GM23338 (cell line): ENCODE data around the gene CAMSAP2. TPM values are rescaled to one million over a fixed set of nuclear protein-coding genes. Genes with fewer than 3 reads are reported as not detected.

Source experiments
- ATAC-seq: fragments of 200-7000 bp; cut with Tn5 transposase; 3 replicates; pipeline ENCODE4 v1.9.1; 2020
- DNase-seq: peaks from one replicate; pipeline ENCODE4 v3.0.0-alpha.2; 2015; ENCODE audit warnings: low spot score
- H2AFZ ChIP-seq: fragments of 200-600 bp; sonication (generic); 2 replicates; pipeline ENCODE4 v1.8.0; 2016; ENCODE audit warnings: antibody characterized with exemption, mild to moderate bottlenecking, moderate library complexity
- H3F3A ChIP-seq: fragments of 200-600 bp; sonication (generic); replicated peaks from 2 replicates; pipeline ENCODE4 v1.8.0; 2017; ENCODE audit warnings: antibody characterized with exemption, mixed run types, low read depth
- H3K27ac ChIP-seq: fragments of 200-600 bp; sonication (generic); 2 replicates; pipeline ENCODE4 v1.6.1; 2016; ENCODE audit warnings: low read depth
- H3K27me3 ChIP-seq: fragments of 200-600 bp; sonication (generic); 2 replicates; pipeline ENCODE4 v1.8.0; 2016; ENCODE audit warnings: mild to moderate bottlenecking, mixed run types, moderate library complexity; ENCODE audit not compliant: insufficient read depth
- H3K36me3 ChIP-seq: fragments of 200-600 bp; sonication (generic); 2 replicates; pipeline ENCODE4 v1.8.0; 2016; ENCODE audit warnings: mild to moderate bottlenecking; ENCODE audit not compliant: insufficient read depth
- H3K4me1 ChIP-seq: fragments of 200-600 bp; sonication (generic); 2 replicates; pipeline ENCODE4 v1.8.0; 2016; ENCODE audit warnings: mild to moderate bottlenecking, moderate library complexity; ENCODE audit not compliant: insufficient read depth
- H3K4me2 ChIP-seq: fragments of 200-600 bp; sonication (generic); 2 replicates; pipeline ENCODE4 v1.7.1; 2017; ENCODE audit warnings: mixed run types
- H3K4me3 ChIP-seq: fragments of 200-600 bp; sonication (generic); 2 replicates; pipeline ENCODE4 v1.6.1; 2016; ENCODE audit warnings: mixed run types
- H3K79me2 ChIP-seq: fragments of 200-600 bp; sonication (generic); replicated peaks from 2 replicates; pipeline ENCODE4 v1.8.0; 2017; ENCODE audit warnings: mild to moderate bottlenecking; ENCODE audit not compliant: insufficient read depth
- H3K9me2 ChIP-seq: fragments of 200-600 bp; sonication (generic); 2 replicates; pipeline ENCODE4 v1.8.0; 2017; ENCODE audit not compliant: insufficient read depth
- H4K20me1 ChIP-seq: fragments of 200-600 bp; sonication (generic); replicated peaks from 2 replicates; pipeline ENCODE4 v1.8.0; 2017; ENCODE audit warnings: mild to moderate bottlenecking; ENCODE audit not compliant: insufficient read depth
- H3K27ac Mint-ChIP-seq: 2 replicates; pipeline ENCODE4 v1.8.0; 2020; ENCODE audit warnings: inconsistent platforms, mild to moderate bottlenecking, moderate library complexity, mixed read lengths
- H3K27me3 Mint-ChIP-seq: 3 replicates; pipeline ENCODE4 v1.8.0; 2022; ENCODE audit warnings: low read depth, mild to moderate bottlenecking, moderate library complexity, mixed read lengths, inconsistent platforms; ENCODE audit not compliant: insufficient read depth, poor library complexity
- H3K36me3 Mint-ChIP-seq: 3 replicates; pipeline ENCODE4 v1.8.0; 2021; ENCODE audit warnings: low read depth, mild to moderate bottlenecking, inconsistent platforms, moderate library complexity, mixed read lengths
- H3K4me1 Mint-ChIP-seq: 3 replicates; pipeline ENCODE4 v1.8.0; 2020; ENCODE audit warnings: mild to moderate bottlenecking, inconsistent platforms, mixed read lengths
- H3K4me3 Mint-ChIP-seq: 3 replicates; pipeline ENCODE4 v1.8.0; 2021; ENCODE audit warnings: moderate library complexity, mild to moderate bottlenecking, inconsistent platforms, mixed read lengths
- H3K9me3 Mint-ChIP-seq: 3 replicates; pipeline ENCODE4 v1.8.0; 2020; ENCODE audit warnings: moderate library complexity, mild to moderate bottlenecking, inconsistent platforms, mixed read lengths
- CREB1 ChIP-seq: fragments of 250-450 bp; sonication (Bioruptor Pico); IDR thresholded peaks from 2 replicates; pipeline ENCODE4 v1.5.0; 2020; ENCODE audit warnings: low read depth, mild to moderate bottlenecking, moderate library complexity
- EZH2 ChIP-seq: fragments of 200-600 bp; sonication (generic); IDR thresholded peaks from one replicate; pipeline ENCODE4 v1.8.0; 2017; ENCODE audit warnings: antibody characterized with exemption, mild to moderate bottlenecking, low read depth; ENCODE audit not compliant: unreplicated experiment
- EZH2phosphoT487 ChIP-seq: fragments of 200-600 bp; sonication (generic); IDR thresholded peaks from one replicate; pipeline ENCODE4 v1.8.1; 2018; ENCODE audit warnings: antibody characterized with exemption; ENCODE audit not compliant: unreplicated experiment
- JUNB ChIP-seq: IDR thresholded peaks from one replicate; pipeline ENCODE4 v1.6.1; 2016; ENCODE audit warnings: antibody characterized with exemption; ENCODE audit not compliant: unreplicated experiment
- POLR2AphosphoS5 ChIP-seq: IDR thresholded peaks from 2 replicates; pipeline ENCODE4 v1.6.1; 2016; ENCODE audit warnings: antibody characterized with exemption, low read depth
- STAT1 ChIP-seq: IDR thresholded peaks from one replicate; pipeline ENCODE4 v1.6.1; 2016; ENCODE audit warnings: antibody characterized with exemption; ENCODE audit not compliant: unreplicated experiment
- ZNF114 ChIP-seq: fragments of 250-450 bp; sonication (Bioruptor Pico); IDR thresholded peaks from 2 replicates; pipeline ENCODE4 v1.5.0; 2020; ENCODE audit warnings: mild to moderate bottlenecking, moderate library complexity
- ZNF331 ChIP-seq: fragments of 250-450 bp; sonication (Bioruptor Pico); IDR thresholded peaks from 2 replicates; pipeline ENCODE4 v1.5.0; 2020; ENCODE audit warnings: low read depth, mild to moderate bottlenecking, moderate library complexity
- polyA plus RNA-seq: library from polyadenylated mRNA; unstranded; fragments of >200 nt; fragmentation: Nextera tagmentation; extraction: Ambion mirVana; gene quantifications from 2 replicates; pipeline ENCODE4 v1.2.1, GENCODE V29; 2016
- total RNA-seq: library from RNA; depleted of rRNA; stranded (reverse); fragments of >200 nt; shearing (Covaris generic); gene quantifications from 2 replicates; pipeline ENCODE4 v1.2.3, GENCODE V29; 2014
- TF ChIP-seq, protein P1 (sequence below): fragments of 250-450 bp; sonication (Bioruptor Pico); IDR thresholded peaks from 2 replicates; pipeline ENCODE4 v1.5.0; 2020; ENCODE audit warnings: mild to moderate bottlenecking, moderate library complexity
- TF ChIP-seq, protein P2 (sequence below), 2 experiments: fragments of 200-600 bp in 1 of 2; sonication (generic) in 1 of 2; conservative IDR thresholded peaks; 2 replicates each; pipeline versions ENCODE4 v1.5.1 to v1.6.1; 2016 to 2017; ENCODE audit warnings: antibody characterized with exemption in 2 of 2, low read depth in 2 of 2, mild to moderate bottlenecking in 2 of 2, moderate library complexity in 1 of 2
- TF ChIP-seq, protein P3 (sequence below): IDR thresholded peaks from 2 replicates; pipeline ENCODE4 v1.6.1; 2016; ENCODE audit warnings: antibody characterized with exemption
- TF ChIP-seq, protein P4 (sequence below): IDR thresholded peaks from one replicate; pipeline ENCODE4 v1.6.1; 2018; ENCODE audit warnings: antibody characterized with exemption; ENCODE audit not compliant: unreplicated experiment

CAMSAP2 gene
- total and polyA plus RNA-seq, 2 experiments from 2014 or later: 9.1 to 21.3 TPM

DNA sequence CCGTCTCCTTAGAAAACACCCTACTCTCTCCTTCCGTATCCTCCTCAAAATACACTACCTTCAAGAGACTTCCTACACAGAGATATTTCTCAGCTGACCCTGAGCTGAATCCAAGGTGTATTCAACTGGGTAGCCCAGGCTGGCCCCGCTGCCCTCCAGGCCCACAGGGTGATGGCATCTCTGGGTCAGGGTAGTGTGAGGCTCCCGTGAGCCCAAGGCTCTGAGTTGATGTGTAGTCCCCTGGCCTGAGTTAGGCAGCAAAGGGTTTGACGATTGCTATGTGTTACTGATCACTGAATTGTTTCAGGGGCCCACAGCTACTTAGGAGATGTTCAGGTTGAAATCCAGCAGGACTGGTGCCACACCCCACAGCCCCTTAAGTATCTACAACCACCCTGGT, 162.7 kb downstream of the CAMSAP2 start:
- H3K4me2 ChIP-seq: no peak overlapping the region
- no peak overlapping the region for H3K27ac Mint-ChIP-seq
- TF ChIP-seq, protein P1, sequence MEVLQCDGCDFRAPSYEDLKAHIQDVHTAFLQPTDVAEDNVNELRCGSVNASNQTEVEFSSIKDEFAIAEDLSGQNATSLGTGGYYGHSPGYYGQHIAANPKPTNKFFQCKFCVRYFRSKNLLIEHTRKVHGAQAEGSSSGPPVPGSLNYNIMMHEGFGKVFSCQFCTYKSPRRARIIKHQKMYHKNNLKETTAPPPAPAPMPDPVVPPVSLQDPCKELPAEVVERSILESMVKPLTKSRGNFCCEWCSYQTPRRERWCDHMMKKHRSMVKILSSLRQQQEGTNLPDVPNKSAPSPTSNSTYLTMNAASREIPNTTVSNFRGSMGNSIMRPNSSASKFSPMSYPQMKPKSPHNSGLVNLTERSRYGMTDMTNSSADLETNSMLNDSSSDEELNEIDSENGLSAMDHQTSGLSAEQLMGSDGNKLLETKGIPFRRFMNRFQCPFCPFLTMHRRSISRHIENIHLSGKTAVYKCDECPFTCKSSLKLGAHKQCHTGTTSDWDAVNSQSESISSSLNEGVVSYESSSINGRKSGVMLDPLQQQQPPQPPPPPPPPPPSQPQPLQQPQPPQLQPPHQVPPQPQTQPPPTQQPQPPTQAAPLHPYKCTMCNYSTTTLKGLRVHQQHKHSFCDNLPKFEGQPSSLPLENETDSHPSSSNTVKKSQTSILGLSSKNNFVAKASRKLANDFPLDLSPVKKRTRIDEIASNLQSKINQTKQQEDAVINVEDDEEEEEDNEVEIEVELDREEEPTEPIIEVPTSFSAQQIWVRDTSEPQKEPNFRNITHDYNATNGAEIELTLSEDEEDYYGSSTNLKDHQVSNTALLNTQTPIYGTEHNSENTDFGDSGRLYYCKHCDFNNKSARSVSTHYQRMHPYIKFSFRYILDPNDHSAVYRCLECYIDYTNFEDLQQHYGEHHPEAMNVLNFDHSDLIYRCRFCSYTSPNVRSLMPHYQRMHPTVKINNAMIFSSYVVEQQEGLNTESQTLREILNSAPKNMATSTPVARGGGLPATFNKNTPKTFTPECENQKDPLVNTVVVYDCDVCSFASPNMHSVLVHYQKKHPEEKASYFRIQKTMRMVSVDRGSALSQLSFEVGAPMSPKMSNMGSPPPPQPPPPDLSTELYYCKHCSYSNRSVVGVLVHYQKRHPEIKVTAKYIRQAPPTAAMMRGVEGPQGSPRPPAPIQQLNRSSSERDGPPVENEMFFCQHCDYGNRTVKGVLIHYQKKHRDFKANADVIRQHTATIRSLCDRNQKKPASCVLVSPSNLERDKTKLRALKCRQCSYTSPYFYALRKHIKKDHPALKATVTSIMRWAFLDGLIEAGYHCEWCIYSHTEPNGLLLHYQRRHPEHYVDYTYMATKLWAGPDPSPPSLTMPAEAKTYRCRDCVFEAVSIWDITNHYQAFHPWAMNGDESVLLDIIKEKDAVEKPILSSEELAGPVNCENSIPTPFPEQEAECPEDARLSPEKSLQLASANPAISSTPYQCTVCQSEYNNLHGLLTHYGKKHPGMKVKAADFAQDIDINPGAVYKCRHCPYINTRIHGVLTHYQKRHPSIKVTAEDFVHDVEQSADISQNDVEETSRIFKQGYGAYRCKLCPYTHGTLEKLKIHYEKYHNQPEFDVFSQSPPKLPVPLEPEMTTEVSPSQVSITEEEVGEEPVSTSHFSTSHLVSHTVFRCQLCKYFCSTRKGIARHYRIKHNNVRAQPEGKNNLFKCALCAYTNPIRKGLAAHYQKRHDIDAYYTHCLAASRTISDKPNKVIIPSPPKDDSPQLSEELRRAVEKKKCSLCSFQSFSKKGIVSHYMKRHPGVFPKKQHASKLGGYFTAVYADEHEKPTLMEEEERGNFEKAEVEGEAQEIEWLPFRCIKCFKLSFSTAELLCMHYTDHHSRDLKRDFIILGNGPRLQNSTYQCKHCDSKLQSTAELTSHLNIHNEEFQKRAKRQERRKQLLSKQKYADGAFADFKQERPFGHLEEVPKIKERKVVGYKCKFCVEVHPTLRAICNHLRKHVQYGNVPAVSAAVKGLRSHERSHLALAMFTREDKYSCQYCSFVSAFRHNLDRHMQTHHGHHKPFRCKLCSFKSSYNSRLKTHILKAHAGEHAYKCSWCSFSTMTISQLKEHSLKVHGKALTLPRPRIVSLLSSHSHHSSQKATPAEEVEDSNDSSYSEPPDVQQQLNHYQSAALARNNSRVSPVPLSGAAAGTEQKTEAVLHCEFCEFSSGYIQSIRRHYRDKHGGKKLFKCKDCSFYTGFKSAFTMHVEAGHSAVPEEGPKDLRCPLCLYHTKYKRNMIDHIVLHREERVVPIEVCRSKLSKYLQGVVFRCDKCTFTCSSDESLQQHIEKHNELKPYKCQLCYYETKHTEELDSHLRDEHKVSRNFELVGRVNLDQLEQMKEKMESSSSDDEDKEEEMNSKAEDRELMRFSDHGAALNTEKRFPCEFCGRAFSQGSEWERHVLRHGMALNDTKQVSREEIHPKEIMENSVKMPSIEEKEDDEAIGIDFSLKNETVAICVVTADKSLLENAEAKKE (CRISPR knock-in tag): no peak
- TF ChIP-seq STAT1 (no peak), ZNF114 (CRISPR knock-in tag) (no peak), POLR2AphosphoS5 (no peak), ZNF331 (CRISPR knock-in tag) (no peak), EZH2phosphoT487 (no peak), CREB1 (CRISPR knock-in tag) (no peak), EZH2 (no peak), JUNB (no peak)
- TF ChIP-seq, protein P2, sequence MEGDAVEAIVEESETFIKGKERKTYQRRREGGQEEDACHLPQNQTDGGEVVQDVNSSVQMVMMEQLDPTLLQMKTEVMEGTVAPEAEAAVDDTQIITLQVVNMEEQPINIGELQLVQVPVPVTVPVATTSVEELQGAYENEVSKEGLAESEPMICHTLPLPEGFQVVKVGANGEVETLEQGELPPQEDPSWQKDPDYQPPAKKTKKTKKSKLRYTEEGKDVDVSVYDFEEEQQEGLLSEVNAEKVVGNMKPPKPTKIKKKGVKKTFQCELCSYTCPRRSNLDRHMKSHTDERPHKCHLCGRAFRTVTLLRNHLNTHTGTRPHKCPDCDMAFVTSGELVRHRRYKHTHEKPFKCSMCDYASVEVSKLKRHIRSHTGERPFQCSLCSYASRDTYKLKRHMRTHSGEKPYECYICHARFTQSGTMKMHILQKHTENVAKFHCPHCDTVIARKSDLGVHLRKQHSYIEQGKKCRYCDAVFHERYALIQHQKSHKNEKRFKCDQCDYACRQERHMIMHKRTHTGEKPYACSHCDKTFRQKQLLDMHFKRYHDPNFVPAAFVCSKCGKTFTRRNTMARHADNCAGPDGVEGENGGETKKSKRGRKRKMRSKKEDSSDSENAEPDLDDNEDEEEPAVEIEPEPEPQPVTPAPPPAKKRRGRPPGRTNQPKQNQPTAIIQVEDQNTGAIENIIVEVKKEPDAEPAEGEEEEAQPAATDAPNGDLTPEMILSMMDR (conservative IDR thresholded peaks at IDR 0.05; ENCODE audit: low read depth in 2 of 2): no peak
- TF ChIP-seq, protein P3, sequence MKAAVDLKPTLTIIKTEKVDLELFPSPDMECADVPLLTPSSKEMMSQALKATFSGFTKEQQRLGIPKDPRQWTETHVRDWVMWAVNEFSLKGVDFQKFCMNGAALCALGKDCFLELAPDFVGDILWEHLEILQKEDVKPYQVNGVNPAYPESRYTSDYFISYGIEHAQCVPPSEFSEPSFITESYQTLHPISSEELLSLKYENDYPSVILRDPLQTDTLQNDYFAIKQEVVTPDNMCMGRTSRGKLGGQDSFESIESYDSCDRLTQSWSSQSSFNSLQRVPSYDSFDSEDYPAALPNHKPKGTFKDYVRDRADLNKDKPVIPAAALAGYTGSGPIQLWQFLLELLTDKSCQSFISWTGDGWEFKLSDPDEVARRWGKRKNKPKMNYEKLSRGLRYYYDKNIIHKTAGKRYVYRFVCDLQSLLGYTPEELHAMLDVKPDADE: no peak
- TF ChIP-seq, protein P4, sequence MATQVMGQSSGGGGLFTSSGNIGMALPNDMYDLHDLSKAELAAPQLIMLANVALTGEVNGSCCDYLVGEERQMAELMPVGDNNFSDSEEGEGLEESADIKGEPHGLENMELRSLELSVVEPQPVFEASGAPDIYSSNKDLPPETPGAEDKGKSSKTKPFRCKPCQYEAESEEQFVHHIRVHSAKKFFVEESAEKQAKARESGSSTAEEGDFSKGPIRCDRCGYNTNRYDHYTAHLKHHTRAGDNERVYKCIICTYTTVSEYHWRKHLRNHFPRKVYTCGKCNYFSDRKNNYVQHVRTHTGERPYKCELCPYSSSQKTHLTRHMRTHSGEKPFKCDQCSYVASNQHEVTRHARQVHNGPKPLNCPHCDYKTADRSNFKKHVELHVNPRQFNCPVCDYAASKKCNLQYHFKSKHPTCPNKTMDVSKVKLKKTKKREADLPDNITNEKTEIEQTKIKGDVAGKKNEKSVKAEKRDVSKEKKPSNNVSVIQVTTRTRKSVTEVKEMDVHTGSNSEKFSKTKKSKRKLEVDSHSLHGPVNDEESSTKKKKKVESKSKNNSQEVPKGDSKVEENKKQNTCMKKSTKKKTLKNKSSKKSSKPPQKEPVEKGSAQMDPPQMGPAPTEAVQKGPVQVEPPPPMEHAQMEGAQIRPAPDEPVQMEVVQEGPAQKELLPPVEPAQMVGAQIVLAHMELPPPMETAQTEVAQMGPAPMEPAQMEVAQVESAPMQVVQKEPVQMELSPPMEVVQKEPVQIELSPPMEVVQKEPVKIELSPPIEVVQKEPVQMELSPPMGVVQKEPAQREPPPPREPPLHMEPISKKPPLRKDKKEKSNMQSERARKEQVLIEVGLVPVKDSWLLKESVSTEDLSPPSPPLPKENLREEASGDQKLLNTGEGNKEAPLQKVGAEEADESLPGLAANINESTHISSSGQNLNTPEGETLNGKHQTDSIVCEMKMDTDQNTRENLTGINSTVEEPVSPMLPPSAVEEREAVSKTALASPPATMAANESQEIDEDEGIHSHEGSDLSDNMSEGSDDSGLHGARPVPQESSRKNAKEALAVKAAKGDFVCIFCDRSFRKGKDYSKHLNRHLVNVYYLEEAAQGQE: no peak
- H3K27me3 Mint-ChIP-seq: peaks cover 9% of the 10 kb centered on the region
- peaks cover 18% of the 10 kb centered on the region for H3K4me1 Mint-ChIP-seq
- H3K4me1 ChIP-seq: 0 out of 2 replicates have a peak, but pooled peaks cover 9% of the 10 kb centered on the region
- no peaks in the 10 kb centered on the region for H3K27me3 ChIP-seq
- ATAC-seq (no peak), DNase-seq (no peak)
- no peaks in the 10 kb centered on the region for H3K9me3 Mint-ChIP-seq
- H4K20me1 ChIP-seq: no peaks in the 10 kb centered on the region; the same call in none of the 2 replicates
- H3K4me3 ChIP-seq: no peak overlapping the region
- no peak overlapping the region for H3K4me3 Mint-ChIP-seq
- H2AFZ ChIP-seq: no peak overlapping the region
- no peak overlapping the region for H3K27ac ChIP-seq
- peaks cover 67% of the 10 kb centered on the region for H3K36me3 Mint-ChIP-seq
- H3K79me2 ChIP-seq: peaks cover 19% of the 10 kb centered on the region
- no peaks in the 10 kb centered on the region for H3F3A ChIP-seq
- peaks cover 5% of the 10 kb centered on the region; the same call in 1 of the 2 replicates for H3K36me3 ChIP-seq
- H3K9me2 ChIP-seq: no peaks in the 10 kb centered on the region
